SK-N-SH (cell line): ENCODE measurements around the gene TGOLN2. TPM values are rescaled to one million over a fixed set of nuclear protein-coding genes. Genes with fewer than 3 reads are reported as not detected.

Experiments
- CTCF ChIA-PET: fragments of 300-600, 350-600 bp; formaldehyde crosslinking; extraction: SDS; loops from one replicate; lab custom pipeline; 2021; lab: Yijun Ruan, JAX
- POLR2A ChIA-PET: fragments of 350-600 bp; sonication (Branson Sonifier 250); formaldehyde crosslinking; extraction: SDS; loops from one replicate; lab custom pipeline; 2020; ENCODE audit warnings: antibody characterized with exemption, inconsistent platforms; lab: Yijun Ruan, JAX
- DNase-seq: peaks from one replicate; pipeline ENCODE4 v3.0.0; 2012
- H2AFZ ChIP-seq: fragments of 200-600 bp; sonication (generic); 2 replicates; pipeline ENCODE4 v1.8.1; 2016; ENCODE audit warnings: antibody characterized with exemption, mild to moderate bottlenecking, low read depth
- H3F3A ChIP-seq: fragments of 200-600 bp; sonication (generic); replicated peaks from 2 replicates; pipeline ENCODE3; 2016; ENCODE audit warnings: antibody characterized with exemption, mild to moderate bottlenecking; ENCODE audit not compliant: insufficient read depth
- H3K27ac ChIP-seq, 2 experiments: fragments of 200-500 bp in 1 of 2; fragments of 200-600 bp in 1 of 2; sonication (Bioruptor generic) in 1 of 2; sonication (generic), shearing (Covaris generic) in 1 of 2; 2 replicates each; pipeline versions ENCODE4 v1.5.1 to v1.6.1; 2014 to 2016; ENCODE audit warnings: low read depth in 2 of 2, inconsistent platforms in 1 of 2, low read length in 1 of 2, mild to moderate bottlenecking in 1 of 2, mixed read lengths in 1 of 2
- H3K27me3 ChIP-seq: fragments of 200-600 bp; sonication (generic), shearing (Covaris generic); 2 replicates; pipeline ENCODE4 v1.6.1; 2016; ENCODE audit warnings: mixed run types; ENCODE audit not compliant: insufficient read depth
- H3K36me3 ChIP-seq, 2 experiments: fragments of 200-500 bp in 1 of 2; fragments of 200-600 bp in 1 of 2; sonication (Bioruptor generic) in 1 of 2; sonication (generic) in 1 of 2; replicated peaks in 1 of 2; 2 replicates each; pipeline versions ENCODE3 to v1.5.1; 2014 to 2016; ENCODE audit warnings: low read length in 1 of 2, mild to moderate bottlenecking in 1 of 2; ENCODE audit not compliant: insufficient read depth in 2 of 2, control insufficient read depth in 1 of 2
- H3K4me1 ChIP-seq, 2 experiments: fragments of 200-500 bp in 1 of 2; fragments of 200-600 bp in 1 of 2; sonication (Bioruptor generic) in 1 of 2; sonication (generic), shearing (Covaris generic) in 1 of 2; 2 replicates each; pipeline versions ENCODE4 v1.5.1 to v1.6.1; 2014 to 2016; ENCODE audit warnings: low read depth in 1 of 2, low read length in 1 of 2, mixed run types in 1 of 2; ENCODE audit not compliant: insufficient read depth in 2 of 2, control insufficient read depth in 1 of 2
- H3K4me2 ChIP-seq: fragments of 200-600 bp; sonication (generic), shearing (Covaris generic); 2 replicates; pipeline ENCODE4 v1.6.1; 2017; ENCODE audit warnings: mixed run types
- H3K4me3 ChIP-seq, 2 experiments: fragments of 200-500 bp in 1 of 2; fragments of 200-600 bp in 1 of 2; sonication (Bioruptor generic) in 1 of 2; sonication (generic), shearing (Covaris generic) in 1 of 2; 2 replicates each; pipeline versions ENCODE4 v1.5.1 to v1.8.1; 2014 to 2016; ENCODE audit warnings: low read depth in 2 of 2, inconsistent platforms in 1 of 2, low read length in 1 of 2, mild to moderate bottlenecking in 1 of 2, mixed read lengths in 1 of 2, moderate library complexity in 1 of 2
- H3K79me2 ChIP-seq: fragments of 200-600 bp; sonication (generic); 2 replicates; pipeline ENCODE4 v1.8.1; 2017; ENCODE audit warnings: mild to moderate bottlenecking; ENCODE audit not compliant: insufficient read depth
- H3K9ac ChIP-seq: fragments of 200-600 bp; sonication (generic); 2 replicates; pipeline ENCODE4 v1.6.1; 2017; ENCODE audit warnings: mixed run types
- H3K9me2 ChIP-seq: fragments of 200-600 bp; sonication (generic); 2 replicates; pipeline ENCODE4 v1.6.1; 2017; ENCODE audit warnings: mixed run types
- H3K9me3 ChIP-seq: fragments of 200-600 bp; sonication (generic); 2 replicates; pipeline ENCODE4 v1.6.1; 2017; ENCODE audit warnings: mixed run types, mild to moderate bottlenecking, moderate library complexity
- H4K20me1 ChIP-seq: fragments of 200-600 bp; sonication (generic); 2 replicates; pipeline ENCODE4 v1.6.1; 2017; ENCODE audit warnings: mild to moderate bottlenecking, mixed run types; ENCODE audit not compliant: insufficient read depth
- CTCF ChIP-seq: fragments of 200-600 bp; sonication (generic); IDR thresholded peaks from 2 replicates; pipeline ENCODE4 v1.6.1; 2017; ENCODE audit warnings: antibody characterized with exemption, mild to moderate bottlenecking, moderate library complexity
- ELF1 ChIP-seq: IDR thresholded peaks from 2 replicates; pipeline ENCODE4 v1.4.0; 2012
- EP300 ChIP-seq, 2 experiments: IDR thresholded peaks; 2 replicates each; pipeline versions ENCODE4 v1.4.0 to v1.6.1; 2012; ENCODE audit warnings: borderline replicate concordance in 1 of 2, low read depth in 1 of 2, low read length in 1 of 2
- FOXJ3 ChIP-seq: sonication (generic); formaldehyde crosslinking; IDR thresholded peaks from 2 replicates; pipeline ENCODE4 v1.5.1; 2020; ENCODE audit warnings: mild to moderate bottlenecking, missing genetic modification reagents
- GATA2 ChIP-seq: sonication (generic); formaldehyde crosslinking; IDR thresholded peaks from 2 replicates; pipeline ENCODE4 v1.5.0; 2020; ENCODE audit warnings: mild to moderate bottlenecking, missing genetic modification reagents
- JUND ChIP-seq: IDR thresholded peaks from 2 replicates; pipeline ENCODE4 v1.4.0; 2012
- MAX ChIP-seq: IDR thresholded peaks from 2 replicates; pipeline ENCODE4 v1.4.0; 2012; ENCODE audit warnings: low read depth
- MEF2A ChIP-seq: IDR thresholded peaks from 2 replicates; pipeline ENCODE4 v1.4.0; 2012; ENCODE audit warnings: low read depth, borderline replicate concordance
- NFIC ChIP-seq: IDR thresholded peaks from 2 replicates; pipeline ENCODE4 v1.4.0; 2012; ENCODE audit warnings: borderline replicate concordance
- NRF1 ChIP-seq: IDR thresholded peaks from 2 replicates; pipeline ENCODE4 v1.6.1; 2012; ENCODE audit warnings: low read depth, mild to moderate bottlenecking, low read length
- RAD21 ChIP-seq: IDR thresholded peaks from 2 replicates; pipeline ENCODE4 v1.6.1; 2012; ENCODE audit warnings: mild to moderate bottlenecking, low read length
- RXRA ChIP-seq: IDR thresholded peaks from 2 replicates; pipeline ENCODE4 v1.4.0; 2012; ENCODE audit warnings: low read depth, mild to moderate bottlenecking, borderline replicate concordance
- SIN3A ChIP-seq: IDR thresholded peaks from 2 replicates; pipeline ENCODE4 v1.6.1; 2012; ENCODE audit warnings: low read depth, mild to moderate bottlenecking, low read length, moderate library complexity, borderline replicate concordance
- SMC3 ChIP-seq: IDR thresholded peaks from 2 replicates; pipeline ENCODE4 v1.6.1; 2012; ENCODE audit warnings: low read depth, low read length, improper control_type of control experiment
- TAF1 ChIP-seq: IDR thresholded peaks from 2 replicates; pipeline ENCODE4 v1.6.1; 2012; ENCODE audit warnings: low read depth, mild to moderate bottlenecking, low read length, moderate library complexity, borderline replicate concordance
- TEAD4 ChIP-seq: IDR thresholded peaks from 2 replicates; pipeline ENCODE4 v1.4.0; 2012; ENCODE audit warnings: mild to moderate bottlenecking, borderline replicate concordance; ENCODE audit not compliant: insufficient read depth
- YY1 ChIP-seq: IDR thresholded peaks from 2 replicates; pipeline ENCODE4 v1.4.0; 2012; ENCODE audit warnings: low read depth, mild to moderate bottlenecking
- ZBTB33 ChIP-seq: IDR thresholded peaks from 2 replicates; pipeline ENCODE4 v1.4.0; 2012; ENCODE audit warnings: low read depth, borderline replicate concordance
- WGBS: methylation state at CpG from one replicate; pipeline ENCODE4 v1.1.6; 2017; ENCODE audit warnings: low lambda C conversion rate; 5-methylcytosine and 5-hydroxymethylcytosine counted together
- polyA plus RNA-seq, 3 experiments: library from polyadenylated mRNA; depleted of rRNA; stranded (reverse); fragments of >200 nt; gene quantifications; 2 replicates each; pipeline ENCODE4 v1.2.3, GENCODE V29; 2012
- TF ChIP-seq, protein P1 (sequence below): IDR thresholded peaks from 2 replicates; pipeline ENCODE4 v1.6.1; 2012; ENCODE audit warnings: mild to moderate bottlenecking, low read depth, low read length, moderate library complexity
- TF ChIP-seq, protein P2 (sequence below): fragments of 150-350 bp; IDR thresholded peaks from 2 replicates; pipeline ENCODE4 v1.6.1; 2017; ENCODE audit warnings: antibody characterized with exemption, low read length, low read depth, borderline replicate concordance
- TF ChIP-seq, protein P3 (sequence below): IDR thresholded peaks from 2 replicates; pipeline ENCODE4; 2012
- TF ChIP-seq, protein P4 (sequence below): IDR thresholded peaks from 2 replicates; pipeline ENCODE4 v1.4.0; 2012; ENCODE audit warnings: low read depth, borderline replicate concordance

The TGOLN2 gene
- polyA plus RNA-seq, 1 of the 3 experiments (the other 2 are of a cell fraction) = 138 TPM

DNA sequence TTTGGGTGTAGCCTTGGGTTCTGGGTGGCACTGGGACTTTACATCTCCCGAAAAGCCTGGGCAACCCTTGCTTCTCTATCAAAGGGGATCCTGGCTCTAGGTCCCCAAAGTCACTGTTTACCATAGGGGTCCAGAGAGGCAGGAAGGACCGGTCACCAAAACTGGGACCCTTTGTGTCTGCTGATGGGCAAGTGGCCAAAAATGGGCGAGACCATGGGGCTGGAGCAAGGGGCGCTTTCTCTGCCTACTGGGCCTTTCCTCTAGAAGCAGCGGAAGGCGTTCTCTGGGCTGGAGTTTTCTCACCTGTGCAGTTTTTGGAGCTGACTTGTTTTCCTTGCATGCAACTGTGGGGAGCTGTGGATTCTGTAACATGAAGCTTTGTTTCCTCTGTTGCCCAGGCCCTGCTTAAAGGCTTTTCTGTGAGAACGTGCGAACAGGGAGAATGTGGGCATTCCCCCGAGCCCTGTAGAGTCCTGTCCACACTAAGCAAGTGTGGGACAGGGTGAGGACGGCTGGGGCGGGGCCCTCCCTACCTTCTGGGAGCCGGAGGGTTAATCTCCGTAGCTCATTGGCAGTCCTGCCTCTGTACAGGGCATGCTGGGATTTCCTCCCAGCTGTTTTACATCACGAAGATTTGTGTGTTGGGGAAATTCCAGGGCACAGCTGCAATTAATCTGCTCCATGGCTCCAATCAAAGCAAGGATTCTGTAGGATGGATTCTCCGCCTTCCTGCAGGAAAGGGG, 50.2 kb downstream of the TGOLN2 start:
- Histone ChIP-seq H3K4me1 (peaks cover 21 to 30% of the 10 kb centered on the region in 2 experiments), H3K9ac (no peak overlapping the region), H3K9me2 (no peaks in the 10 kb centered on the region), H4K20me1 (peaks cover 9% of the 10 kb centered on the region), H3K27ac (peak overlapping the region; percentile 67 to 74), H3K9me3 (no peaks in the 10 kb centered on the region), H3K4me3 (peak overlapping the region in 1 of 2 experiments; percentile 32; a peak in 1 of 4 replicates), H3K79me2 (no peaks in the 10 kb centered on the region), H3K36me3 (no peaks in the 10 kb centered on the region), H3K4me2 (peak overlapping the region; percentile 69; the same call in 1 of the 2 replicates), H3K27me3 (no peaks in the 10 kb centered on the region), H3F3A (peaks cover 9% of the 10 kb centered on the region), H2AFZ (no peak overlapping the region)
- WGBS = 80% methylated on average over 9 of the region's 15 CpGs
- ChIA-PET CTCF (interaction anchor here (0.9 to 1.2 kb wide), 5 partner anchors 11 to 260 kb away, joined by 3 to 12 read pairs (median 5); no protein-coding TSS in a partner anchor), POLR2A (no interaction called here)
- peak; percentile 60 for DNase-seq
- peak; percentile 41 to 60; a peak in 2 of 4 replicates for TF ChIP-seq EP300 (IDR thresholded peaks at IDR 0.05; ENCODE audit: borderline replicate concordance in 1 of 2, low read depth in 1 of 2, low read length in 1 of 2)
- no peak for TF ChIP-seq RXRA
- TF ChIP-seq CTCF = no peak
- no peak for TF ChIP-seq TAF1
- no peak for TF ChIP-seq JUND
- no peak for TF ChIP-seq ZBTB33
- TF ChIP-seq, protein P1, sequence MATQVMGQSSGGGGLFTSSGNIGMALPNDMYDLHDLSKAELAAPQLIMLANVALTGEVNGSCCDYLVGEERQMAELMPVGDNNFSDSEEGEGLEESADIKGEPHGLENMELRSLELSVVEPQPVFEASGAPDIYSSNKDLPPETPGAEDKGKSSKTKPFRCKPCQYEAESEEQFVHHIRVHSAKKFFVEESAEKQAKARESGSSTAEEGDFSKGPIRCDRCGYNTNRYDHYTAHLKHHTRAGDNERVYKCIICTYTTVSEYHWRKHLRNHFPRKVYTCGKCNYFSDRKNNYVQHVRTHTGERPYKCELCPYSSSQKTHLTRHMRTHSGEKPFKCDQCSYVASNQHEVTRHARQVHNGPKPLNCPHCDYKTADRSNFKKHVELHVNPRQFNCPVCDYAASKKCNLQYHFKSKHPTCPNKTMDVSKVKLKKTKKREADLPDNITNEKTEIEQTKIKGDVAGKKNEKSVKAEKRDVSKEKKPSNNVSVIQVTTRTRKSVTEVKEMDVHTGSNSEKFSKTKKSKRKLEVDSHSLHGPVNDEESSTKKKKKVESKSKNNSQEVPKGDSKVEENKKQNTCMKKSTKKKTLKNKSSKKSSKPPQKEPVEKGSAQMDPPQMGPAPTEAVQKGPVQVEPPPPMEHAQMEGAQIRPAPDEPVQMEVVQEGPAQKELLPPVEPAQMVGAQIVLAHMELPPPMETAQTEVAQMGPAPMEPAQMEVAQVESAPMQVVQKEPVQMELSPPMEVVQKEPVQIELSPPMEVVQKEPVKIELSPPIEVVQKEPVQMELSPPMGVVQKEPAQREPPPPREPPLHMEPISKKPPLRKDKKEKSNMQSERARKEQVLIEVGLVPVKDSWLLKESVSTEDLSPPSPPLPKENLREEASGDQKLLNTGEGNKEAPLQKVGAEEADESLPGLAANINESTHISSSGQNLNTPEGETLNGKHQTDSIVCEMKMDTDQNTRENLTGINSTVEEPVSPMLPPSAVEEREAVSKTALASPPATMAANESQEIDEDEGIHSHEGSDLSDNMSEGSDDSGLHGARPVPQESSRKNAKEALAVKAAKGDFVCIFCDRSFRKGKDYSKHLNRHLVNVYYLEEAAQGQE = no peak
- TF ChIP-seq FOXJ3 (CRISPR knock-in tag) = no peak
- TF ChIP-seq TEAD4 = no peak
- no peak for TF ChIP-seq SMC3
- no peak for TF ChIP-seq SIN3A
- TF ChIP-seq MEF2A = no peak
- TF ChIP-seq YY1 = no peak
- TF ChIP-seq, protein P2, sequence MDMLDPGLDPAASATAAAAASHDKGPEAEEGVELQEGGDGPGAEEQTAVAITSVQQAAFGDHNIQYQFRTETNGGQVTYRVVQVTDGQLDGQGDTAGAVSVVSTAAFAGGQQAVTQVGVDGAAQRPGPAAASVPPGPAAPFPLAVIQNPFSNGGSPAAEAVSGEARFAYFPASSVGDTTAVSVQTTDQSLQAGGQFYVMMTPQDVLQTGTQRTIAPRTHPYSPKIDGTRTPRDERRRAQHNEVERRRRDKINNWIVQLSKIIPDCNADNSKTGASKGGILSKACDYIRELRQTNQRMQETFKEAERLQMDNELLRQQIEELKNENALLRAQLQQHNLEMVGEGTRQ = no peak
- peak; percentile 57; the same call in 1 of the 2 replicates for TF ChIP-seq NFIC
- TF ChIP-seq RAD21 = no peak
- TF ChIP-seq, protein P3, sequence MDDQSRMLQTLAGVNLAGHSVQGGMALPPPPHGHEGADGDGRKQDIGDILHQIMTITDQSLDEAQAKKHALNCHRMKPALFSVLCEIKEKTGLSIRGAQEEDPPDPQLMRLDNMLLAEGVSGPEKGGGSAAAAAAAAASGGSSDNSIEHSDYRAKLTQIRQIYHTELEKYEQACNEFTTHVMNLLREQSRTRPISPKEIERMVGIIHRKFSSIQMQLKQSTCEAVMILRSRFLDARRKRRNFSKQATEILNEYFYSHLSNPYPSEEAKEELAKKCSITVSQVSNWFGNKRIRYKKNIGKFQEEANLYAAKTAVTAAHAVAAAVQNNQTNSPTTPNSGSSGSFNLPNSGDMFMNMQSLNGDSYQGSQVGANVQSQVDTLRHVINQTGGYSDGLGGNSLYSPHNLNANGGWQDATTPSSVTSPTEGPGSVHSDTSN = peak; percentile 87
- TF ChIP-seq MAX = 0 out of 2 replicates have a peak, but pooled peaks have one; percentile 23
- TF ChIP-seq NRF1 = no peak
- TF ChIP-seq, protein P4, sequence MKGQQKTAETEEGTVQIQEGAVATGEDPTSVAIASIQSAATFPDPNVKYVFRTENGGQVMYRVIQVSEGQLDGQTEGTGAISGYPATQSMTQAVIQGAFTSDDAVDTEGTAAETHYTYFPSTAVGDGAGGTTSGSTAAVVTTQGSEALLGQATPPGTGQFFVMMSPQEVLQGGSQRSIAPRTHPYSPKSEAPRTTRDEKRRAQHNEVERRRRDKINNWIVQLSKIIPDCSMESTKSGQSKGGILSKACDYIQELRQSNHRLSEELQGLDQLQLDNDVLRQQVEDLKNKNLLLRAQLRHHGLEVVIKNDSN = no peak
- TF ChIP-seq ELF1 = no peak
- no peak for TF ChIP-seq GATA2
